Measurements from ENCODE around the gene AMBRA1. TPM values are rescaled to one million over a fixed set of nuclear protein-coding genes. Genes with fewer than 3 reads are reported as not detected.
"Not testable (repeated sequence)": the region's sequence is repeated elsewhere in the genome, so short reads cannot be mapped to it uniquely, and the experiment has no call there.

The AMBRA1 gene
- total RNA-seq, 6 experiments from 2014 or later = 23.2 to 25.9 (median 24.4) TPM

DNA sequence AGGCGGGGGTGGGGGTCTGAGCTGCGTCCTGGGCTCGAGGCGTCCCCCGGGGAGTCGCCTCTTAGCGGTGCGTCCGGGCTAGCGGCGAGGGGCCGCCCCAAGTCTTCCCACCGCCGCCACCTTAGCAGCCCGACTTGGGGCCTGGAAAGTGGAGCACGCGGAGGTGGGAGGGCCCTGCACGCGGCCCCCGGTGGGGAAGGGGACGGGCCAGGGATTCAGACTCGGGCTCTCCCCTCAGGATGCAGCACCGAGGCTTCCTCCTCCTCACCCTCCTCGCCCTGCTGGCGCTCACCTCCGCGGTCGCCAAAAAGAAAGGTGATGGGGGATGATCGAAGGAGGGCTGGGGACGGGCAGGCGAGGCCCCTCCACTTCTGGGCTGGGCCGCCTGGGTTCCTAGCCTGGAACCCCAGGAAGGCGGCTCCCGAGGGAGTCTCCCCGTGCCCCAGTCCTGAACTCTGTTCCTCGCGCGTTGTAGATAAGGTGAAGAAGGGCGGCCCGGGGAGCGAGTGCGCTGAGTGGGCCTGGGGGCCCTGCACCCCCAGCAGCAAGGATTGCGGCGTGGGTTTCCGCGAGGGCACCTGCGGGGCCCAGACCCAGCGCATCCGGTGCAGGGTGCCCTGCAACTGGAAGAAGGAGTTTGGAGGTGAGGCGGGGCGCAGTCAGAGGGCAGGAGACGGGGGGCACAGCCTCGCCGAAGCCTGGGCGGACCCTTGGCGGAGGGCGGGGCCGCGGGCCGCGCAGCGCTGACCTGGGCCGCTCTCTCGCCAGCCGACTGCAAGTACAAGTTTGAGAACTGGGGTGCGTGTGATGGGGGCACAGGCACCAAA lies 211.8 kb downstream of the AMBRA1 start:
- TF ChIP-seq, protein P1, sequence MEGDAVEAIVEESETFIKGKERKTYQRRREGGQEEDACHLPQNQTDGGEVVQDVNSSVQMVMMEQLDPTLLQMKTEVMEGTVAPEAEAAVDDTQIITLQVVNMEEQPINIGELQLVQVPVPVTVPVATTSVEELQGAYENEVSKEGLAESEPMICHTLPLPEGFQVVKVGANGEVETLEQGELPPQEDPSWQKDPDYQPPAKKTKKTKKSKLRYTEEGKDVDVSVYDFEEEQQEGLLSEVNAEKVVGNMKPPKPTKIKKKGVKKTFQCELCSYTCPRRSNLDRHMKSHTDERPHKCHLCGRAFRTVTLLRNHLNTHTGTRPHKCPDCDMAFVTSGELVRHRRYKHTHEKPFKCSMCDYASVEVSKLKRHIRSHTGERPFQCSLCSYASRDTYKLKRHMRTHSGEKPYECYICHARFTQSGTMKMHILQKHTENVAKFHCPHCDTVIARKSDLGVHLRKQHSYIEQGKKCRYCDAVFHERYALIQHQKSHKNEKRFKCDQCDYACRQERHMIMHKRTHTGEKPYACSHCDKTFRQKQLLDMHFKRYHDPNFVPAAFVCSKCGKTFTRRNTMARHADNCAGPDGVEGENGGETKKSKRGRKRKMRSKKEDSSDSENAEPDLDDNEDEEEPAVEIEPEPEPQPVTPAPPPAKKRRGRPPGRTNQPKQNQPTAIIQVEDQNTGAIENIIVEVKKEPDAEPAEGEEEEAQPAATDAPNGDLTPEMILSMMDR (IDR thresholded peaks at IDR 0.05) = no peak
- H3K4me3 Mint-ChIP-seq = peak overlapping the region; percentile 65
- peaks cover 12% of the 10 kb centered on the region for H3K4me1 Mint-ChIP-seq (ENCODE audit: low read depth)
- H3K27ac Mint-ChIP-seq = no peak overlapping the region
- H3K27me3 Mint-ChIP-seq (ENCODE audit: insufficient read depth) = peaks cover 16% of the 10 kb centered on the region
- H3K36me3 Mint-ChIP-seq (ENCODE audit: low read depth) = no peaks in the 10 kb centered on the region; the same call in 1 of the 2 replicates
- no peaks in the 10 kb centered on the region for H3K9me3 Mint-ChIP-seq
- no peak for DNase-seq

DNA sequence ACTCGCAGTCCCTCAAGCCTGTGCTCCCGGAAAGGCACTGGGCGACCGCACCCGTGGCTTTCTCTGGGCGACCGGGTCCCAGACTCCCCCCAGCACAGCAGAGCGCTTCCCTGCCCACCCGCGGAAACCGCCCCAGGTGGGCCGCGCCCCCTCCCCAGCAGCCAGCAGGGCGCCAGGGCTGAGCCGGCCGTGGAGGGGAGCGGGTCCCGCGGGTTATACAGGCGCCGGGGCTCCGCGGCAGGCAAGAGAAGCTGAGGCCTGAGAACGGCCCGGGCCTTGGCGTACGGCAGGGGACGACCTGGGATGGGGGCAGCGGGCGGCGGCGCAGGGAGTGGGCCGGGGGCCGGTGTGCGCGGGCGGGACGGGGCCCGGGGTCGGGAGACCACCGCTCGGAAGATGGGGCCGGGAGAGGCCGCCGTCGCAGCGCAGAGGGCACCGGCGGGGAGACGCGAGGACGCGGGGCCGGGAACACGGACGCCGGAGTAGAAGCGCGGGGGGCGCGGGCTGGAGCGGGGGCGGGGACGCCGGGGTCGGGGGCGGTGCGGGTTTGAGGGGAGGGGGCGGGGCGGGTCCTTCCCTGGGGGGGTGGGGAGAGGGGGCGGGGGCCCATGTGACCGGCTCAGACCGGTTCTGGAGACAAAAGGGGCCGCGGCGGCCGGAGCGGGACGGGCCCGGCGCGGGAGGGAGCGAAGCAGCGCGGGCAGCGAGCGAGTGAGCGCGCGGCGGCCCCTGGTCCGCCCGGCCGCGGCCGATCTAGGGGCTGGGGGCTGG lies 212.6 kb downstream of the AMBRA1 start, which contains the start of gene MDK:
MDK (plus strand) TSS at position 622 of the 771 bp plus-strand sequence. CDS start 389 bp downstream, outside the sequence.
- peaks cover 4% of the 10 kb centered on the region for H3K4me1 Mint-ChIP-seq (ENCODE audit: low read depth)
- DNase-seq = no peak
- peak within 1 kb of the TSS; percentile 42; the same call in 1 of the 2 replicates for H3K27ac Mint-ChIP-seq

DNA sequence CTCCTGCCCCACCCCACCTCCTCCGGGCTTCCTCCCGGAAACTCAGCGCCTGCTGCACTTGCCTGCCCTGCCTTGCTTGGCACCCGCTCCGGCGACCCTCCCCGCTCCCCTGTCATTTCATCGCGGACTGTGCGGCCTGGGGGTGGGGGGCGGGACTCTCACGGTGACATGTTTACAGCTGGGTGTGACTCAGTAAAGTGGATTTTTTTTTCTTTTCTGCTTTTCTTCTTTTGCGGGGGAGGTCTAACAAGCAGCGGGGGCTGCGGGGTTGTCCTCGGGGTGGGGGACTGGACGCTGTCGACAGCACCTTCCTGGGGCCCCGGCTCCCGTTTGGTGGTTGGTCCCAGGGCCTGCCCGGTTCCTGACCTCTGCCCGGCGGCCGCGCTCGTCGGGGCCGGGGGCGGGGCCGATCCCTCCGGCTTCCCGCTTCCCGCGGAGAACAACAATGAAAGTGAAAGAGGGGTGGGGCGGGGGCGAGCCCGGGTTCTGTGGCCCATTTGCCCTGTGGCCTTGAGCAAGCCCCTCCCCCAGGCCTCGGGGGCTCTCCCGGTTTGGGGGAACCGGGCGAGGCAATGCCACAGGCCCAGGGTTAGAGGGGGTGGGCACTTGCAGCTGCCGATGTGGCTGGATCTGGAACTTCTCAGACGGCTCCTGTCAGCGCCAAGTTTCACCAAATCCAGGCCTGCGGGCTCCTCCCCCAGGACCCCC lies 213.3 kb downstream of the AMBRA1 start:
- TF ChIP-seq, protein P1 (IDR thresholded peaks at IDR 0.05) = no peak
- Mint-ChIP-seq H3K27ac (peak overlapping the region; percentile 42; the same call in 1 of the 2 replicates), H3K4me1 (ENCODE audit: low read depth) (no peaks in the 10 kb centered on the region), H3K9me3 (no peaks in the 10 kb centered on the region), H3K27me3 (ENCODE audit: insufficient read depth) (peaks cover 13% of the 10 kb centered on the region), H3K4me3 (peak overlapping the region; percentile 80), H3K36me3 (ENCODE audit: low read depth) (no peaks in the 10 kb centered on the region)
- no peak for DNase-seq

More for the DNA sequence above, 212.6 kb downstream of the AMBRA1 start, which contains the start of gene MDK:
- no peaks in the 10 kb centered on the region for H3K9me3 Mint-ChIP-seq
- H3K36me3 Mint-ChIP-seq (ENCODE audit: low read depth) = no peaks in the 10 kb centered on the region
- peak within 1 kb of the TSS; percentile 80 for H3K4me3 Mint-ChIP-seq
- TF ChIP-seq, protein P1 (IDR thresholded peaks at IDR 0.05) = no peak
- H3K27me3 Mint-ChIP-seq (ENCODE audit: insufficient read depth) = peaks cover 13% of the 10 kb centered on the region

DNA sequence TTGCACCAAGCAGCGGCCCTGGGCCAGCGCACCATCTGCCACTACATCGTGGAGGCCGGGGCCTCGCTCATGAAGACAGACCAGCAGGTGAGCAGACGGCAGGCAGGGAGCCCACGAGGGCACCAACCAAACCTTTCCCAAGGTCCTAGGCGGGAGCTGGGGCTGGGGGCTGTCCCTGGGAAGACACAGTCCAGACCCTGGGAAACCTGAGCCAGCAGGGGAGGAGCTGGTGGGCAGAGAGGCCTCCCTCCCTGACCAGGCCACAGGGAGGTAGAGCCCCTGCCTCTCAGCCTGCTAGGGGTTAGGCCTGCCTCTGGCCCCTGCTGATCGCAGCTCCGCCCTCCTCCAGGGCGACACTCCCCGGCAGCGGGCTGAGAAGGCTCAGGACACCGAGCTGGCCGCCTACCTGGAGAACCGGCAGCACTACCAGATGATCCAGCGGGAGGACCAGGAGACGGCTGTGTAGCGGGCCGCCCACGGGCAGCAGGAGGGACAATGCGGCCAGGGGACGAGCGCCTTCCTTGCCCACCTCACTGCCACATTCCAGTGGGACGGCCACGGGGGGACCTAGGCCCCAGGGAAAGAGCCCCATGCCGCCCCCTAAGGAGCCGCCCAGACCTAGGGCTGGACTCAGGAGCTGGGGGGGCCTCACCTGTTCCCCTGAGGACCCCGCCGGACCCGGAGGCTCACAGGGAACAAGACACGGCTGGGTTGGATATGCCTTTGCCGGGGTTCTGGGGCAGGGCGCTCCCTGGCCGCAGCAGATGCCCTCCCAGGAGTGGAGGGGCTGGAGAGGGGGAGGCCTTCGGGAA lies 214.1 kb downstream of the AMBRA1 start:
- DNase-seq, H3K4me3 Mint-ChIP-seq: not testable (repeated sequence)

DNA sequence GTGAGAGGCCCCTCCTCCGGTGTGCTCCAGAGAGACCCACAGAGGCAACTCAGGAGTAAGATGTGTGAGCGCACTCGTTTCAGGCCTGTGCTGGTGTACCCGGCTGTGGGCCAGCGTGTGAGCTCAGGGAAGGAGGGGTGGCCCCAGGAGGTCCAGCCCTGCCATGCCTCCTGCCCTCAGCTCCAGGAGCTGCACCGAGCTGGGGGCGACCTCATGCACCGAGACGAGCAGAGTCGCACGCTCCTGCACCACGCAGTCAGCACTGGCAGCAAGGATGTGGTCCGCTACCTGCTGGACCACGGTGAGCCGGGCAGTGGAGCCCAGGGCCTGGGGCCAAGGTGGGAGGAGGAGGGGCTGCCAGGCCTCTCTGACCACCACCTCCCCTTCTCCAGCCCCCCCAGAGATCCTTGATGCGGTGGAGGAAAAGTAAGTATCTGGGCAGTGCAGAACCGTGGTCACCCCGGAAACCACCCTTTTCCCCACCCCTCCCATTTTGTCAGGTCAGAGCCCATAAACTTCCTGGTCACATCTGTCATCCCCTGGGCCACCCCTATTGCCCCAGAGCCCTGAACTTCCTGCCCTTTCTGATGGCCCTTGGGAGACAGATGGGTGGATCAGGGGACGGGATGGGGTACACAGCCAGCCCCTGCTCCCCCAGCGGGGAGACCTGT lies 214.9 kb downstream of the AMBRA1 start:
- DNase-seq = no peak
- Mint-ChIP-seq H3K4me3 (no peak overlapping the region), H3K27ac (no peak overlapping the region), H3K9me3 (no peaks in the 10 kb centered on the region), H3K27me3 (ENCODE audit: insufficient read depth) (peaks cover 13% of the 10 kb centered on the region), H3K36me3 (ENCODE audit: low read depth) (no peaks in the 10 kb centered on the region), H3K4me1 (ENCODE audit: low read depth) (no peaks in the 10 kb centered on the region)
- TF ChIP-seq, protein P1 (IDR thresholded peaks at IDR 0.05) = no peak

More for the DNA sequence above, 214.1 kb downstream of the AMBRA1 start:
- H3K27ac Mint-ChIP-seq; H3K36me3 Mint-ChIP-seq (ENCODE audit: low read depth); H3K9me3 Mint-ChIP-seq; H3K4me1 Mint-ChIP-seq (ENCODE audit: low read depth): not testable (repeated sequence)
- peaks cover 13% of the 10 kb centered on the region for H3K27me3 Mint-ChIP-seq (ENCODE audit: insufficient read depth)

Measured in HFFc6 (cell line).